Esophagus muscularis mucosa (tissue), 4 donors: ENCODE data around the gene GJC1. TPM values are rescaled to one million over a fixed set of nuclear protein-coding genes. Genes with fewer than 3 reads are reported as not detected.

ENCODE experiments used
- DNase-seq: peaks from one replicate; pipeline ENCODE4 v3.0.0-alpha.2; 2017; ENCODE audit errors: extremely low spot score
- H3K27ac ChIP-seq, 4 donors: fragments of 200-600 bp; sonication (generic); replicated peaks in 1 of 4; 1 replicate in 3 of 4; 2 replicates in 1 of 4; pipeline ENCODE4 v1.5.1; 2016 to 2019; ENCODE audit warnings: mild to moderate bottlenecking in 1 of 4
- H3K27me3 ChIP-seq, 4 donors: fragments of 200-600 bp; sonication (generic); one replicate each; pipeline versions ENCODE4 v1.5.1 to v1.6.0; 2016 to 2019
- H3K36me3 ChIP-seq, 4 donors: fragments of 200-600 bp; sonication (generic); one replicate each; pipeline ENCODE4 v1.5.1; 2016 to 2019
- H3K4me1 ChIP-seq, 4 donors: fragments of 200-600 bp; sonication (generic); one replicate each; pipeline ENCODE4 v1.5.1; 2016 to 2019
- H3K4me3 ChIP-seq, 4 donors: fragments of 200-600 bp; sonication (generic); 1 replicate in 2 of 4; 2 replicates in 2 of 4; pipeline ENCODE4 v1.5.1; 2016 to 2019; ENCODE audit warnings: mild to moderate bottlenecking in 4 of 4, moderate library complexity in 1 of 4
- H3K9me3 ChIP-seq, 4 donors: fragments of 200-600 bp; sonication (generic); 1 replicate in 3 of 4; 2 replicates in 1 of 4; pipeline ENCODE4 v1.5.1; 2016 to 2019
- CTCF ChIP-seq, 3 experiments: fragments of 200-600 bp in 2 of 3; fragments of 450-650 bp in 1 of 3; sonication (generic) in 2 of 3; IDR thresholded peaks; one replicate each; pipeline ENCODE4 v1.5.1; 2017 to 2019; ENCODE audit warnings: antibody characterized with exemption in 3 of 3, mild to moderate bottlenecking in 2 of 3, moderate library complexity in 1 of 3
- EP300 ChIP-seq: sonication (generic); formaldehyde crosslinking; IDR thresholded peaks from one replicate; pipeline ENCODE4 v1.6.1; 2017; ENCODE audit warnings: antibody characterized with exemption
- POLR2A ChIP-seq: fragments of 450-650 bp; IDR thresholded peaks from one replicate; pipeline ENCODE4 v1.6.1; 2017; ENCODE audit warnings: antibody characterized with exemption, moderate library complexity, mild to moderate bottlenecking, low read depth
- POLR2AphosphoS5 ChIP-seq, 2 donors: sonication (generic); formaldehyde crosslinking; IDR thresholded peaks; one replicate each; pipeline ENCODE4 v1.6.1; 2017; ENCODE audit warnings: antibody characterized with exemption in 2 of 2
- WGBS: methylation state at CpG from one replicate; pipeline ENCODE4 v1.1.5; 2018; 5-methylcytosine and 5-hydroxymethylcytosine counted together
- intact Hi-C: fragments of 100-400 bp; cut with DNase I; formaldehyde crosslinking; loops from one replicate; pipeline ENCODE4 v1.15.1; 2023
- total RNA-seq, 4 donors: library from RNA; depleted of rRNA; stranded (reverse); fragments of >200 nt; gene quantifications; one replicate each; pipeline versions ENCODE4 v1.1.0 to v1.2.1, GENCODE V29; 2016

GJC1 gene
- total RNA-seq, 4 donors from 2014 or later: 26.5 to 61.9 (median 37.4) TPM

DNA sequence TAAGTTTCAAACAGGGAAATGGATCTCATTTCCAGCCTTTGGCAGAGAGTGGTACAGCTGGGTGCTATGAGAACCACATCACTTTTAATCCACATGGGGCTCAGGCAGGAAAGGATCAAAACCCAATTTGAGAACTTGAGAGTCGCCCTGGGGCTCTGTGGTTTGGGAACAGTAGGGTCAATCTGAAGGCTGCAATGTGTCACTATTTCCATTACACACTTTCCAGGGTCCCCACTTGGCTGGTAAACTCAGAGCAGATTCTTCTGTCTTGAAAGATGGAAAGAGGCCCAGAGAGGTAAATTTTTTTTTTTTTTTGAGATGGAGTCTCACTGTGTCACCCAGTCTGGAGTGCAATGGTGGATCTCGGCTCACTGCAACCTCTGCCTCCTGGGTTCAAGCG is 10.8 kb upstream of the GJC1 start:
- no peaks in the 10 kb centered on the region for H3K9me3 ChIP-seq
- no peak overlapping the region for H3K4me3 ChIP-seq
- no peaks in the 10 kb centered on the region for H3K27me3 ChIP-seq
- intact Hi-C loops: no loop called here
- WGBS: 80% methylated on average over 3 of the region's 3 CpGs
- H3K4me1 ChIP-seq: peaks cover 8 to 20% (median 11%) of the 10 kb centered on the region in 4 donors
- DNase-seq: no peak
- no peaks in the 10 kb centered on the region for H3K36me3 ChIP-seq
- no peak overlapping the region for H3K27ac ChIP-seq
- no peak for TF ChIP-seq EP300
- no peak for TF ChIP-seq CTCF (IDR thresholded peaks at IDR 0.05)

DNA sequence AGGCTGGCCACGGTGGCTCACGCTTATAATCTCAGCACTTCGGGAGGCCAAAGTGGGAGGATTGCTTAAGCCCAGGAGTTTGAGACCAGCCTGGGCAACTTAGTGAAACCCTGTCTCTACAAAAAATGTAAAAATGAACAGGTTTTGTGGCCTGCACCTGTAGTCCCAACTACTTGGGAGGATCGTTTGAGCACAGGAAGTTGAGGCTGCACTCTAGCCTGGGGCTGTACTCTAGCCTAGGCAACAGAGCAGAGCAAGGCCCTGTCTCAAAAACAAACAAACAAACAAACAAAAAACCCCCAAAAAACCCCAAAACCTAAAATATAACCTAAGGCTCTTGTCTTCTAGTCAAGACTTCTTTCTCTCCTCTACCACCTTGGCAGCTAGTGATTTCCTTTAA is 10.2 kb upstream of the GJC1 start:
- Histone ChIP-seq H3K9me3 (no peaks in the 10 kb centered on the region), H3K36me3 (no peaks in the 10 kb centered on the region), H3K27ac (no peak overlapping the region), H3K4me1 (peaks cover 8 to 20% (median 11%) of the 10 kb centered on the region in 4 donors), H3K4me3 (no peak overlapping the region), H3K27me3 (no peaks in the 10 kb centered on the region)
- TF ChIP-seq EP300 (no peak), POLR2AphosphoS5 (IDR thresholded peaks at IDR 0.05) (no peak), POLR2A (no peak), CTCF (IDR thresholded peaks at IDR 0.05) (no peak)
- 83% methylated on average over 4 of the region's 4 CpGs for WGBS
- intact Hi-C loops: no loop called here
- DNase-seq: no peak

GRCh38 chr17:44837196-44837595 is 7.1 kb upstream of the GJC1 start:
- intact Hi-C loops: no loop called here
- Histone ChIP-seq H3K27ac (no peak overlapping the region), H3K36me3 (no peaks in the 10 kb centered on the region), H3K9me3 (no peaks in the 10 kb centered on the region), H3K27me3 (peaks cover 0 to 4% (median 0%) of the 10 kb centered on the region in 4 donors), H3K4me3 (no peak overlapping the region), H3K4me1 (peaks cover 0 to 2% (median under 1%) of the 10 kb centered on the region in 4 donors)
- 67% methylated on average over 2 of the region's 2 CpGs for WGBS
- DNase-seq: no peak
- no peak for TF ChIP-seq POLR2A
- no peak for TF ChIP-seq POLR2AphosphoS5 (IDR thresholded peaks at IDR 0.05)

DNA sequence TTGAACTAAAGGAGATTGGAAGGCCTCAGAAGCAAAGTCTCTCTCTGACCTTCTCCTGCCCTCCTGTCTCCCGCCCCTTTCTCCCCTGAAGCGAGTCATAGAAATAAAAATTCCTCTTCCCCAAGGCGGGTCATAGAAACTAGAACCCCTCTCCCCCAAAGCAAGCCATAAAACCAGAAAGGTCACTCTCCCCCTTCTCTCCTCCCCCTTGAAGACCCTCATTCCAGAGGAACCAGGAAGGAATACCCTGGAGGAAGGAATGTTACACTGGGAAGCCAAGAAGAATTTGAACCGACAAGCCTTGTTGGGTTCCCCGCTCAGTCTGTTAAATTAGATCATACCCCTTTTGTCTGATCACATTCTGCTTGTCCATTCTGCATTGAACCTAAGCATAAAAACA is 2.7 kb upstream of the GJC1 start:
- Histone ChIP-seq H3K36me3 (no peaks in the 10 kb centered on the region), H3K4me3 (no peak overlapping the region), H3K9me3 (no peaks in the 10 kb centered on the region), H3K27me3 (peaks cover 0 to 28% (median 2%) of the 10 kb centered on the region in 4 donors), H3K27ac (no peak overlapping the region), H3K4me1 (peaks cover 12 to 32% (median 23%) of the 10 kb centered on the region in 4 donors)
- intact Hi-C loops: loop anchor here (5.0 kb wide), 1 partner anchor 56 kb away; no protein-coding TSS in a partner anchor
- 85% methylated on average over 5 of the region's 5 CpGs for WGBS
- no peak for DNase-seq
- TF ChIP-seq POLR2A (no peak), EP300 (no peak), CTCF (IDR thresholded peaks at IDR 0.05) (no peak), POLR2AphosphoS5 (IDR thresholded peaks at IDR 0.05) (no peak)

DNA sequence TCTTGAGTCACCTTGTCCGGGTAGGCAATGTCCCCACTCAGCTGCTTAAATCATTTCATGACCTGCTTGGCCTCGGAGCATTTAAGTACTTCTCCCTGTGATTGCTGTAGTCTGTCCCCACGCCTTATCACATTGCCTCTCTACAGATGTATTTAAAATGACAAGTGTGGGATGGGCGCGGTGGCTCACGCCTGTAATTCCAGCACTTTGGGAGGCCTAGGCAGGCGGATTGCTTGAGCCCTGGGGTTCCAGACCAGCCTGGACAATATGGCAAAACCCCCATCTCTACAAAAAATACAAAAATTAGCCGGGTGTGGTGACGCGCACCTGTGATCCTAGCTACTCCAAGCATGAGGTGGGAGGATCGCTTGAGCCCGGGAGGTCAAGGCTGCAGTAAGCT is 1.3 kb upstream of the GJC1 start:
- intact Hi-C loops: loop anchor here (5.0 kb wide), 1 partner anchor 54 kb away; no protein-coding TSS in a partner anchor
- H3K9me3 ChIP-seq: no peaks in the 10 kb centered on the region
- peak overlapping the region in 1 of 4 donors; percentile 95 for H3K27ac ChIP-seq
- no peaks in the 10 kb centered on the region for H3K36me3 ChIP-seq
- H3K4me3 ChIP-seq: no peak overlapping the region
- peaks cover 12 to 38% (median 36%) of the 10 kb centered on the region in 4 donors for H3K4me1 ChIP-seq
- H3K27me3 ChIP-seq: peaks cover 0 to 40% (median 2%) of the 10 kb centered on the region in 4 donors
- TF ChIP-seq EP300: no peak
- DNase-seq: no peak
- 92% methylated on average over 12 of the region's 12 CpGs for WGBS
